Measurements from ENCODE around the gene TCF7L2.

TCF7L2 gene

DNA sequence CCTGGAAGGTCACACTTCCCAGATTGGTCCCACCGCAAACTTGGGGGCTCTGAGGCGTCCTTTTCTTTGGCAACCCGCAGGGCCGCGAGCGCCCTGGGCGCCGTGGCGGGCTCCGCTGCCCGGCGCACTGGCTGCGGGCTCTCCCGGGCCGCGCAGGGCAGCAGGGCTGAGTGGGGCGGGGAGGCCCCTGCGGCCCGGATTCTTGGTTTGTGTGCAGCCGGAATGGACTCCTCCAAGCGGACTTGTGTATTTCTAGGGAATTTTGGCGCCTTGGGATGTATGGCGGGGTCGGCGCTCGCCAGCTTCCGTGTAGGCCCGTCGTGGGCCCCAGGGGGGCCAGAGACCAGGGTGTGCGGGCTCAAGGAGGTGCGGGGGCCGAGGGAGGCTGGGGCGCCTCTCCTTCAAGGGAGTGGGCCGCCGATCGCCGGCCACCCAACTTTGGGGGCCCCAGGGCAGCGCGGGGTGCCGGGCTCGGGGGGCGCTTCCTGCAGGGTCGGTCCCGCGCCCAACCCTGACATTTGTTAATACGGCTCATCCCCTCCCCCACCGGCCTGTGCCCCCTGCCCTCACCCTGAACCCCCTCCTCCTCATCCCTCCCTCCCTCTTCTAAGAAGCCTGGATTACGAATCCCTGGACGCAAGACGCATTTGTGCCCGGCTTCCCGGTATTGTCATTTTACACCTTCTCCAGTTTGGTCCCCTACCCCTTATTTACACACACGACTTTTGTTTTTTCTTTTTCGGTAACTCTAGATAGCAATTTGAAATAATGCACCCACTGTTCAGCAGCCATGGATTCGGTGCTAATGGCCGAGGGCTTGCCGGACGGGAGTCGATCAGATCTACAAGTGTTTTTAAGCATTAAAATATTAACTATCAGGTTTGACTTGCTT, 2.5 kb downstream of the TCF7L2 start:
- Mint-ChIP-seq H3K36me3 (no peaks in the 10 kb centered on the region), H3K9me3 (no peaks in the 10 kb centered on the region), H3K27ac (no peak overlapping the region), H3K4me3 (peak overlapping the region; percentile 92), H3K4me1 (peaks cover 13% of the 10 kb centered on the region), H3K27me3 (peaks cover 31% of the 10 kb centered on the region)
- ATAC-seq (ENCODE audit: low read depth) (no peak), DNase-seq (ENCODE audit: low spot score in 2 of 2) (no peak)

DNA sequence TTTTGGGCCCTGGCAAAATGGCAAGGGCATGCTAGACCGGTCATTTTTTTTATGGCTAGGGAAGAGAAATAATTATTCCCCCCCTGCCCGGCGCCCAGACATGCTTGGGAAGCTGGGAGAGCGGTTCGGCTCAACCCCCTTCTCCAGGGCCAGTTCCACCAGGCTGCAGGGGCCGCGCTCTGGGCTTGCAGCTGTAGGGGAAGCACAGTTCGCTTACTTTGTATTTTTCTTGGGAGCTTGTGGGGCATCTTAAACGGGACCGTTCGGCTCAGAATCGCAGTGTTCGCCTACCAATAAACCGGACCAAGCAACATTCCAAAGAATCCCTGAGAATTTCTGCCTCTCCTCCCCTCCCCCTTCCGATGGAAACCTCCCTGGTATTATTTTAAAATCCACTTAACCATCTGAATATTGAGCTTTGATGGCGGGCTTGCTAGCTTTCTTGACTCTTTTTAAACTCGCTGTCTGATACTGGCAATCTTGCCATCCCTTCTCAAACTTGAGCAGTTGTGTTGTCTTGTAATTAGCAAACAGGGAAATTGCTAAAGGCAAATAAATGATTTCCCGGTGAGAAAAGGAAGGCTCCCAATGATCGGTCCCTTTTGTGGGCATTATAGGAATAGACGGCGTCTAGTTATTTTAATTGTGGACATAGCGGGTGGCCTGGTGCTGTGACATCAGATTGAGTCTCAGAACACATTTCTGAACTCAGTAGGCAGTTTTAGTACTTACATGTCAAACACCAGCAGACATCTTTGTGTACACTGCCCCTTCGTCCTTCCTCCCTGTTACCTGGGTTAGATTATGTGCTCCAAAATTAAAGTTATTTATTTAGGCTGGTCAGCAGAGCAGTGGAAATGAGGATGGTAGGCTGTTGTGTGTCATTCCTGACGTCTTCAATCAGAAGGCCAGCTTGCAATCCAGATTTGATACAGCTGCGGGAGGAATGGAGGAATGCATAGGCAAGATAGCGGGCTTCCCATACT, 3.4 kb downstream of the TCF7L2 start:
- DNase-seq (ENCODE audit: low spot score in 2 of 2): peak in 1 of 2 donors; percentile 11
- H3K9me3 Mint-ChIP-seq: no peaks in the 10 kb centered on the region
- H3K36me3 Mint-ChIP-seq: no peaks in the 10 kb centered on the region
- no peak for ATAC-seq (ENCODE audit: low read depth)
- peaks cover 35% of the 10 kb centered on the region for H3K27me3 Mint-ChIP-seq
- H3K27ac Mint-ChIP-seq: no peak overlapping the region
- peak overlapping the region; percentile 84 for H3K4me3 Mint-ChIP-seq
- H3K4me1 Mint-ChIP-seq: peaks cover 13% of the 10 kb centered on the region

GRCh38 chr10:112954974-112955581, 5.0 kb downstream of the TCF7L2 start:
- H3K4me1 Mint-ChIP-seq: peaks cover 6% of the 10 kb centered on the region
- H3K4me3 Mint-ChIP-seq: no peak overlapping the region
- H3K27me3 Mint-ChIP-seq: peaks cover 35% of the 10 kb centered on the region

GRCh38 chr10:112955582-112956421, 5.8 kb downstream of the TCF7L2 start:
- DNase-seq (ENCODE audit: low spot score in 2 of 2): no peak
- Mint-ChIP-seq H3K36me3 (peaks cover 2% of the 10 kb centered on the region), H3K27me3 (peaks cover 34% of the 10 kb centered on the region), H3K27ac (no peak overlapping the region), H3K9me3 (peaks cover 2% of the 10 kb centered on the region), H3K4me1 (peaks cover 3% of the 10 kb centered on the region), H3K4me3 (no peak overlapping the region)
- ATAC-seq (ENCODE audit: low read depth): no peak

More at GRCh38 chr10:112954974-112955581, 5.0 kb downstream of the TCF7L2 start:
- no peak for ATAC-seq (ENCODE audit: low read depth)
- H3K9me3 Mint-ChIP-seq: no peaks in the 10 kb centered on the region
- H3K27ac Mint-ChIP-seq: no peak overlapping the region
- no peak for DNase-seq (ENCODE audit: low spot score in 2 of 2)
- peaks cover under 1% of the 10 kb centered on the region for H3K36me3 Mint-ChIP-seq

DNA sequence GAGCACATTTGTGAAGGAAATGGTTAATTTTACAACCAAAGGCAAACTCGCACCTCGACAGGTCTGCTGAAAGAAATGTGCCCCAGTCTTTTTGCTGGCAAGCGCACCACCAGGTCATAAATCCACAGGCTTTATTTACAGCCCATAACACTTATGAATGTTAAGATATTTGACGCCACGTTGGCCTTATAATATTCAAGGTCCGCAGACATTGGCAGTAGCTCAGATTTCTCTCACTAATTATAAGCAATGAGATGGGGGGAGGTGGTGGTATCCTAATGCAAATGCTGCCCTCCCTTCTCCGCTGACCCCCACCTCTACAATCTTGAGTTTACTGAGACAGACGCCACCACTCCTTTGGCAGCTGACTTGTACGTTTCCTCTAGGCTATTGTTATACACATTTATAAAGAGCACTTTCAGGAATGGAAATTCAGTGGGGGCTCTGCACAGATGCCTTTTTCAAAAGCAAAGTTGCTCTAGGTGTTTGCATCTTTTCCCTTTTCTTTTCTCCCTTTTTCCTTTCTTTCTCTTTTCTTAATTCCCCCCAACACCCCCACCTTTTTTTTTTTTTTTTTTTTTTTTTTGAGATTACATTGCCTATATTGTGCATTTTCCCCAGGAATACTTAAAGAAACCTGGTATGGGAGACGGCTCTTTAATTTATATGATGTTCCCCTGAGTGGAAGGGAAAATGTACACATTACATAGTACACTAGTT, 6.7 kb downstream of the TCF7L2 start:
- H3K27me3 Mint-ChIP-seq: peaks cover 36% of the 10 kb centered on the region
- H3K27ac Mint-ChIP-seq: no peak overlapping the region
- peaks cover 2% of the 10 kb centered on the region for H3K9me3 Mint-ChIP-seq
- no peak overlapping the region for H3K4me3 Mint-ChIP-seq
- H3K4me1 Mint-ChIP-seq: peaks cover 6% of the 10 kb centered on the region
- peaks cover 2% of the 10 kb centered on the region for H3K36me3 Mint-ChIP-seq
- no peak for ATAC-seq (ENCODE audit: low read depth)
- no peak for DNase-seq (ENCODE audit: low spot score in 2 of 2)

GRCh38 chr10:112957640-112958092, 7.6 kb downstream of the TCF7L2 start:
- Mint-ChIP-seq H3K27ac (no peak overlapping the region), H3K4me3 (no peak overlapping the region), H3K4me1 (peaks cover 7% of the 10 kb centered on the region), H3K27me3 (peaks cover 36% of the 10 kb centered on the region), H3K36me3 (peaks cover 2% of the 10 kb centered on the region), H3K9me3 (peaks cover 2% of the 10 kb centered on the region)
- DNase-seq (ENCODE audit: low spot score in 2 of 2) (no peak), ATAC-seq (ENCODE audit: low read depth) (no peak)

DNA sequence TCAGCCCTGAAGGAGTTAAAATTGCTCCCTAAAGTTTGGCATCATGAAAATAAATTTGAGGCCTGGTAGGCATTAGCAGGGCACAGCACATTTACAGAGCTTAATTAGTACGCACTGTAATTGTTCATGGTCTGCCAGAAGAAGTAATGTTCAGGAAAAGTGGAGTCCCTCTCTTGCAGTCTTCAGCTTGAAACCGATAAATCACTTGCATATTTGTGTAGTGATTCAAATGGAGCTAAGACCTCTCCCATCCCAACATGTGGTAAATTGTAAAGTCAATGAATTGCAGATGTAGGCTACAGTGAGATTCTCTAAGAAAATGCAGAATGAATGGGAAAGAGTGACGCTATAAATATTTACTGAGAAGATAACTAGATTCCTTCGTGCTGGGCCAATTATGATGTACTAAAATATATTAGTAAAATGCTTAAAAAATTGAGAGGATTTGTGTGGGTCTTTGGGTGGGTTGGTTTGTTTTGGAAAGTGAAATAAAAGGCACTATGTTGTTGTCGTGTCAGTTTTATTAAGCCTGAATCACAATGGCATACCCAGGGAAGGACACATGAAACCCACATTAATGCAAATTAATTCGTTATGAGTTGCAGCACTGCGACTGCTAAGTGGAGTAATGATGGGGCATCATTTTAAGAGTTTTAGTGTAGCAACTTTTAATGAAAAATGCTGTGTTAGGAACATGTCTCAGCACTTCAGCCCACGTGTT, 8.4 kb downstream of the TCF7L2 start:
- Mint-ChIP-seq H3K4me1 (peaks cover 4% of the 10 kb centered on the region), H3K27ac (no peak overlapping the region), H3K4me3 (no peak overlapping the region), H3K9me3 (peaks cover 2% of the 10 kb centered on the region), H3K27me3 (peaks cover 32% of the 10 kb centered on the region), H3K36me3 (peaks cover 2% of the 10 kb centered on the region)
- no peak for DNase-seq (ENCODE audit: low spot score in 2 of 2)
- no peak for ATAC-seq (ENCODE audit: low read depth)

- peaks cover 4% of the 10 kb centered on the region for H3K4me1 Mint-ChIP-seq
- peaks cover 26% of the 10 kb centered on the region for H3K27me3 Mint-ChIP-seq
- no peak for DNase-seq (ENCODE audit: low spot score in 2 of 2)
- H3K36me3 Mint-ChIP-seq: peaks cover 2% of the 10 kb centered on the region
- H3K27ac Mint-ChIP-seq: no peak overlapping the region
- peaks cover 2% of the 10 kb centered on the region for H3K9me3 Mint-ChIP-seq
- H3K4me3 Mint-ChIP-seq: no peak overlapping the region
- no peak for ATAC-seq (ENCODE audit: low read depth)
Observed at GRCh38 chr10:112959207-112959838, 9.3 kb downstream of the TCF7L2 start.

DNA sequence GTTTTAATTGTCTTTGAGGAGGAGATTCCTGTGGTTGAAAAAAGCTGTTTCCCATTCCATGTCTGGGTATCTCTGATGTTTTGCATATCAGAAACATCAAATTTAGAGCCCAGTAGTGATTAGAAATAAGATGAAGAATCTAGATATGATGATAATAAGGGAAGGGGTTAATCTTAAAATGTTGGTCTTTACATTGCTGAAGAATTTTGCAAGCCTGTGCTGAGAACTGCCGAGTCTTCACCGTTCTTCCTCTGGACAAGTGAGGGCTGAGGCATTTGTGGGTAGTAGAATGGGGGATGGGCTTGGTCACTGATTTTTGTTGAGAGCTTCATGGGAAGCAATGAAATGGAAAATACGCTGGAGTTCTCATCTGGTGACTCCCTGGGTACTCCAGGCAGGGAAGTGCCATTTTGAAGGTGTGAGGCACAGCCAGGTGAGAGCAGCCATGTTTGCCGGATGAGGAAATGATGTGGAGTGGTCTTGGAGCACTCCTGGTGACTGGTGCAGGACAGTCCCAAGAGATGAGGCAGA, 10.2 kb downstream of the TCF7L2 start:
- Mint-ChIP-seq H3K36me3 (peaks cover 2% of the 10 kb centered on the region), H3K9me3 (peaks cover 2% of the 10 kb centered on the region), H3K4me3 (no peak overlapping the region), H3K27me3 (peaks cover 29% of the 10 kb centered on the region), H3K27ac (no peak overlapping the region), H3K4me1 (peaks cover 4% of the 10 kb centered on the region)
- DNase-seq (ENCODE audit: low spot score in 2 of 2) (no peak), ATAC-seq (ENCODE audit: low read depth) (no peak)

- H3K9me3 Mint-ChIP-seq: peaks cover 2% of the 10 kb centered on the region
- no peak overlapping the region for H3K4me3 Mint-ChIP-seq
- no peak overlapping the region for H3K27ac Mint-ChIP-seq
- peaks cover 4% of the 10 kb centered on the region for H3K4me1 Mint-ChIP-seq
- DNase-seq (ENCODE audit: low spot score in 2 of 2) (no peak), ATAC-seq (ENCODE audit: low read depth) (no peak)
- H3K27me3 Mint-ChIP-seq: peaks cover 34% of the 10 kb centered on the region
- peaks cover 2% of the 10 kb centered on the region for H3K36me3 Mint-ChIP-seq
Observed at GRCh38 chr10:112961609-112962008, 11.6 kb downstream of the TCF7L2 start.

DNA sequence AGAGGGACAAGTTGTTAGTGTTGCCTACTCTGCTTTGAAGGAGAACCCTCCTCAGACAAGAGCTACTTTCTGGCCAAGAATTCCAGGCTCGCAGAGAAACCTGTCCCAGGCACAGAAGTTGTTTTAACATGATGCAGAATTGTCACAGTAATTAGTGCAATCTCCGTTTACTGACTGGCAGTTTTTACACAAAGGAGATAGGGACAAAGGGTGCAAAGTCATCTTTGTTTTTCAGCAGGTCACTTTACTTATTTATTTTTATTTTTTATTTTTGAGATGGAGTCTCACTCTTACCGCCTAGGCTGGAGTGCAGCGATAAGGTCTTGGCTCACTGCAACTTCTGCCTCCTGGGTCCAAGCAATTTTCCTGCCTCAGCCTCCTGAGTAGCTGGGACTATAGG, 12.3 kb downstream of the TCF7L2 start:
- ATAC-seq (ENCODE audit: low read depth): no peak
- Mint-ChIP-seq H3K36me3 (peaks cover 2% of the 10 kb centered on the region), H3K4me3 (no peak overlapping the region), H3K27ac (no peak overlapping the region), H3K4me1 (peaks cover 4% of the 10 kb centered on the region), H3K9me3 (peaks cover 2% of the 10 kb centered on the region), H3K27me3 (peaks cover 31% of the 10 kb centered on the region)
- no peak for DNase-seq (ENCODE audit: low spot score in 2 of 2)
